ENCODE measurements around the gene SMIM21. TPM values are rescaled to one million over a fixed set of nuclear protein-coding genes. Genes with fewer than 3 reads are reported as not detected.

Gene SMIM21
- total RNA-seq, 4 donors from 2014 or later, result not detected

DNA sequence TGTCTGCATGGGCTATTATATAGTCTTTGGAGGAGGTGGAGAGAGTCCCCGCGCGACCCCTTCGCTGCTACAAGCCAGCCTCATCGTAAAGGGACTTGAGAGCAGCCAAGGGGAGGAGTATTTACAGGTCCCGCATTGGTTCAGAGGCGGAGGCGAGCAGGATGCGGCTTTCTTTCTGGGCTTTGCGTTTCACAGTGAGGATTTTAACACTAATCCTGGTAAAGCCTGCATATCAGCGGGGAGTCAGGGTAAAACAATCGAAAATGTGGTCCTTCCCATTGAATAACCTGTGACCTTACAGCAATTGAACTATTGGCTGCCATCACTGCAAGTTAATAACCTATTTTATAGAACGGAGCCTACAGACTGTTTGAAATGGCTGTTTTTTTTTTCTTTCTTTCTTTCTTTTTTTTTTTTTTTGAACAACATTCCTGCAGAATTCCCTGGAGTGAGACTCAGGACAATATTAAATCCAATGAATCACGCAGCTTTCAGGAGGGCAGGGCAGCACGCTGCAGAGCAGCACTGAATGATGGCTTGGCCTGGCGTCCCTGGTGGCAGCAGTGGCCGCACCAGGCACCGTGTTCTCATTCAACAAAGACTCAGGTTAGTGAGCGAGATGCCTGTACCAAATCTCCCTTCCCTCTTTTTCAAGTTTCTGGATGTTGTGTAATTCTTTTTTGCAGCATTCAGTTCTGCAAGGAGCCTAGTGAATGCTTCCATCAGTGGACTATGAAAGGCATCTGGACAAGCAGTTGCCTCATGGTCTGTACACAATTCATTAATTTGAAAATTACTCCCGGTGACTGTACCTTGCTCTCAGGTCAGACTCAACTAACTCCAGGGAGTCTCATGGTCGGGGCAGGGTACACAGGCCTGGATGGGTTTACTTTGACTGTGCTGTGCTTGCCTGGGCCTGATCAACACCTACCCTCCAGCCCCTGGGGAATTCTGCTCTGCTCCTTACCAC, 19.8 kb downstream of the SMIM21 start:
- no peak overlapping the region for H3K4me3 ChIP-seq (replicated peaks in 1 of 3)
- no peaks in the 10 kb centered on the region for H3K4me1 ChIP-seq
- intact Hi-C loops (cut with DNase I), result no loop called here
- H3K36me3 ChIP-seq, result no peaks in the 10 kb centered on the region
- no peaks in the 10 kb centered on the region for H3K9me3 ChIP-seq
- H3K27me3 ChIP-seq, result no peaks in the 10 kb centered on the region
- 70 to 72% methylated on average over 21 of the region's 21 CpGs for WGBS, 2 donors
- no peak for DNase-seq
- no peak overlapping the region for H3K27ac ChIP-seq
- no peak for TF ChIP-seq POLR2A (IDR thresholded peaks at IDR 0.05)
- TF ChIP-seq, protein P1, sequence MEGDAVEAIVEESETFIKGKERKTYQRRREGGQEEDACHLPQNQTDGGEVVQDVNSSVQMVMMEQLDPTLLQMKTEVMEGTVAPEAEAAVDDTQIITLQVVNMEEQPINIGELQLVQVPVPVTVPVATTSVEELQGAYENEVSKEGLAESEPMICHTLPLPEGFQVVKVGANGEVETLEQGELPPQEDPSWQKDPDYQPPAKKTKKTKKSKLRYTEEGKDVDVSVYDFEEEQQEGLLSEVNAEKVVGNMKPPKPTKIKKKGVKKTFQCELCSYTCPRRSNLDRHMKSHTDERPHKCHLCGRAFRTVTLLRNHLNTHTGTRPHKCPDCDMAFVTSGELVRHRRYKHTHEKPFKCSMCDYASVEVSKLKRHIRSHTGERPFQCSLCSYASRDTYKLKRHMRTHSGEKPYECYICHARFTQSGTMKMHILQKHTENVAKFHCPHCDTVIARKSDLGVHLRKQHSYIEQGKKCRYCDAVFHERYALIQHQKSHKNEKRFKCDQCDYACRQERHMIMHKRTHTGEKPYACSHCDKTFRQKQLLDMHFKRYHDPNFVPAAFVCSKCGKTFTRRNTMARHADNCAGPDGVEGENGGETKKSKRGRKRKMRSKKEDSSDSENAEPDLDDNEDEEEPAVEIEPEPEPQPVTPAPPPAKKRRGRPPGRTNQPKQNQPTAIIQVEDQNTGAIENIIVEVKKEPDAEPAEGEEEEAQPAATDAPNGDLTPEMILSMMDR (IDR thresholded peaks at IDR 0.05), result no peak

DNA sequence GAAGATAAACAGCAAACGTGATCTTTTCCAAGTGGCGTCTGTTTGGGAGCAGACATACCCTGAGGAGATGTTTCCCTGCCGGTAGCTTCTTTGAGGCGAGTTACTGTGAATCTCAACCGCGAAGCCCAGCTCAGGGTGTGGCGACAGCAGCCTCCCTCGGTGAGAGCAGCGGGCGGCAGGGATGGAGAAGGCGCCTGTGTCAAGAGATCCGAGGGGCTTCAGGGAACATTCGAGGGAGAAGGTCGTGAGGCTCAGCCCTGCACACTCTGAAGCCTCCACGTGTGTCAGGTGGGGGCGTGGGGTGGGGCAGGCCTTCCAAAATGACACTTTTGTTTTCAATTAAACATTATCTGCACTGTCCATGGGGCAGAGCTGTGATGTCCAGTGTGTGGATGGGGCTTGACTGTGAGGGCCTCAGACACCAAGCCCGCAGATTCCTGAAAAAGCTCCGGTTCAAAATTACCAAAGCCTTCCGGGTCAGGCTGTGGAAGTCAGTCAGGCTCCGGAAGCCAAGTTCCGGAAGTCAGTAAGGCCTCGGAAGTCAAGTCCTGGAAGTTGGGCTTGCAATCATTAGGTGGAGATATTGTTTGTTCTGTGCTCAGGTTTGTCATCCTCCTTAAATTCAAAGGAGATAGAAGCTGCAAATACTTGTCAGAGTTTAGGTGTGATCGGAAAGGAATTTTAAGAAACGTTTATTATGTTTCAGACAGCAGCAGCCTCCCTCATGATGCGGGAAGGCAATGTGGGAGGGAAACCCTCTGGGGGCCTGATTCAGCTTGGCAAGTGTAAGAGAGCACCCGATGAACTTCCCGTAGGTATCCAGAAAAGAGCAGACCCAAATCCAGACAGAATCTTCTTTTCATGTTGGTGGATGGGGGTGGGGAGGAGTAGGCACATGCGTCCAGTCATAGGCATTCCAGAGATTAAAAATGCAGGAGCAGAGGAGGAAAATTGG, 20.7 kb downstream of the SMIM21 start:
- Histone ChIP-seq H3K9me3 (no peaks in the 10 kb centered on the region), H3K4me1 (no peaks in the 10 kb centered on the region), H3K27ac (no peak overlapping the region), H3K27me3 (no peaks in the 10 kb centered on the region), H3K4me3 (replicated peaks in 1 of 3) (no peak overlapping the region), H3K36me3 (no peaks in the 10 kb centered on the region)
- TF ChIP-seq, protein P1 (IDR thresholded peaks at IDR 0.05), result no peak
- TF ChIP-seq POLR2A (IDR thresholded peaks at IDR 0.05), result no peak
- DNase-seq, result no peak
- intact Hi-C loops (cut with DNase I), result no loop called here
- WGBS, 2 donors, result 86 to 91% methylated on average over 27 to 28 of the region's 28 CpGs

DNA sequence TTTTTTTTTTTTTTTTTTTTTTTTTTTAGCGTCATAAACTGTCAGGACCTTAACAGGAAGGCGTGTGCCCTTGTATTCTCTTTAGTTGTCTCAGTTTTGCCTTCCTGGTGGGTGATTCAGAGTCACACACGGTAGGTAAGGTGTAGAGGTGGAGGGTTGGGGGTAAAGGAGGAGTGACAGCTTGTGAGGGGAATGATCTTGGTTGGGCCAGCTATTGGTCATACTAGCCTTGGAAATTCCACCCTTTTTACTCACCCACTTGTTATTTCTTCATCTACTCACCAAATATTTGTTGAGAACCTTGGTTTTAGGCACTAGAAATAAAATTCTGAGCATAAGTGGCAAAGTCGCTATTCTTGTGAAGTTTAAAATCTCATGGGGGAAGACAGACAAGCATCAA, 22.2 kb downstream of the SMIM21 start:
- H3K4me3 ChIP-seq (replicated peaks in 1 of 3), result no peak overlapping the region
- TF ChIP-seq POLR2A (IDR thresholded peaks at IDR 0.05), result no peak
- TF ChIP-seq, protein P1 (IDR thresholded peaks at IDR 0.05), result no peak
- no peaks in the 10 kb centered on the region for H3K9me3 ChIP-seq
- H3K27me3 ChIP-seq, result no peaks in the 10 kb centered on the region
- DNase-seq, result no peak
- H3K36me3 ChIP-seq, result no peaks in the 10 kb centered on the region
- no peaks in the 10 kb centered on the region for H3K4me1 ChIP-seq
- intact Hi-C loops (cut with DNase I), result no loop called here
- H3K27ac ChIP-seq, result no peak overlapping the region
- WGBS, 2 donors, result 91 to 92% methylated on average over 4 of the region's 4 CpGs

DNA sequence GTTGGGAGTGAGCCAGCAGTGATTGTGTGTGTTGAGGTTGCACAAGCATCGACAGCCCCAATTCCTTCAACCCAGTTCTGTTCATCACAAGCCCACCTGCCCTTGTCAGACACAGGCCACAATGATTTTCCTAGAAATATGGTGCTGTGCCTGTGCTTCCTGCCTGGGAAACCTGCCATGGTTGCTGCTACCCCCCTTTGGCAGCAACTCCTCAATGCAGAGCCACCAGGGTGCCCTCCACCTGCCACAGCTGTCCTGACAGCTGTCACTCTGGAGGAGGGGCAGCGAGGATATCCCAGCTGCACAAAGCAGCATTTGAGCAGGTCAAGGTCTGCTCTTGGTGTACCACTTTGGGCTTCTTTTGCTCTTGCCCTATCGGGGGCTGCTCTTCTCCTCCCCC, 27.1 kb downstream of the SMIM21 start:
- intact Hi-C loops (cut with DNase I), result no loop called here
- Histone ChIP-seq H3K27me3 (no peaks in the 10 kb centered on the region), H3K9me3 (no peaks in the 10 kb centered on the region), H3K36me3 (no peaks in the 10 kb centered on the region), H3K4me1 (peaks cover 0 to 6% of the 10 kb centered on the region in 2 donors), H3K4me3 (replicated peaks in 1 of 3) (no peak overlapping the region), H3K27ac (no peak overlapping the region)
- no peak for DNase-seq
- TF ChIP-seq, protein P1 (IDR thresholded peaks at IDR 0.05), result no peak
- TF ChIP-seq POLR2A (IDR thresholded peaks at IDR 0.05), result no peak
- 90 to 99% methylated on average over 3 of the region's 3 CpGs for WGBS, 2 donors
